NCI-H82 (cell line): ENCODE results near the gene GNG7.

Source experiments
- DNase-seq: peaks from one replicate; lab custom pipeline; 2025; lab: John Stamatoyannopoulos, UW

Gene GNG7

GRCh38 chr19:2641332-2641698 lies 61.2 kb downstream of the GNG7 start:
- no peak for DNase-seq

- no peak for DNase-seq
These were observed 61.7 kb downstream of the GNG7 start for GRCh38 chr19:2640563-2641331.

- no peak for DNase-seq
These were observed 62.5 kb downstream of the GNG7 start for GRCh38 chr19:2639999-2640398.

- DNase-seq = no peak
These were observed 64.0 kb downstream of the GNG7 start for GRCh38 chr19:2638417-2638940.

GRCh38 chr19:2636897-2637683 lies 65.4 kb downstream of the GNG7 start:
- peak; percentile 30 for DNase-seq

GRCh38 chr19:2636141-2636896 lies 66.2 kb downstream of the GNG7 start:
- no peak for DNase-seq

GRCh38 chr19:2634960-2635359 lies 67.5 kb downstream of the GNG7 start:
- DNase-seq = no peak

GRCh38 chr19:2634228-2634951 lies 68.1 kb downstream of the GNG7 start:
- no peak for DNase-seq

- DNase-seq = no peak
These were observed 68.8 kb downstream of the GNG7 start for GRCh38 chr19:2633693-2634075.

GRCh38 chr19:2631213-2631821 lies 71.2 kb downstream of the GNG7 start:
- no peak for DNase-seq

GRCh38 chr19:2630352-2631001 lies 72.0 kb downstream of the GNG7 start:
- DNase-seq = no peak

- DNase-seq = no peak
These were observed 72.8 kb downstream of the GNG7 start for GRCh38 chr19:2629491-2630351.

GRCh38 chr19:2628597-2628996 lies 73.9 kb downstream of the GNG7 start:
- DNase-seq = no peak

- DNase-seq = no peak
These were observed 74.6 kb downstream of the GNG7 start for GRCh38 chr19:2627855-2628254.

- no peak for DNase-seq
These were observed 75.1 kb downstream of the GNG7 start for GRCh38 chr19:2627319-2627829.

GRCh38 chr19:2625434-2625833 lies 77.1 kb downstream of the GNG7 start:
- DNase-seq = no peak

- no peak for DNase-seq
These were observed 77.9 kb downstream of the GNG7 start for GRCh38 chr19:2624537-2625091.

- DNase-seq = no peak
These were observed 78.7 kb downstream of the GNG7 start for GRCh38 chr19:2623798-2624197.

- DNase-seq = peak; percentile 59
These were observed 80.0 kb downstream of the GNG7 start for GRCh38 chr19:2622371-2622961.
